ENCODE results near the gene GNL3. TPM values are rescaled to one million over a fixed set of nuclear protein-coding genes. Genes with fewer than 3 reads are reported as not detected.

GNL3 gene
- total RNA-seq, 1 experiment from 2014 or later = 205 TPM

GRCh38 chr3:52719618-52720017 lies 33.8 kb downstream of the GNL3 start:
- H3K36me3 ChIP-seq (ENCODE audit: control insufficient read depth in 1 of 2, insufficient read depth in 2 of 2, low read length in 2 of 2) = peaks cover 0 to 3% of the 10 kb centered on the region in 2 experiments; a peak in 1 of 4 replicates
- DNase-seq (ENCODE audit: low read depth, low spot score) (no peak), ATAC-seq (no peak)
- ChIA-PET POLR2A (no interaction called here), RAD21 (ENCODE audit: low non-redundant PET in 1 of 2, low total read pairs in 2 of 2, uncharacterized antibody in 2 of 2, unreplicated experiment in 2 of 2) (interaction anchor here in 1 of 2 experiments (0.6 kb wide), 1 partner anchor 138 kb away, joined by 4 read pairs; no protein-coding TSS in a partner anchor), CTCF (no interaction called here)
- no peaks in the 10 kb centered on the region for H3K79me2 ChIP-seq (ENCODE audit: insufficient read depth, low read length)
- no peaks in the 10 kb centered on the region for H4K20me1 ChIP-seq (ENCODE audit: insufficient read depth)
- H3K4me3 ChIP-seq (replicated peaks in 1 of 2; ENCODE audit: low read depth in 1 of 2, low read length in 2 of 2) = no peak overlapping the region
- H3K4me2 ChIP-seq (ENCODE audit: low read length) = no peak overlapping the region
- H2AFZ ChIP-seq (ENCODE audit: low read depth, low read length, poor library complexity, severe bottlenecking) = no peak overlapping the region
- H3K9me2 ChIP-seq (ENCODE audit: insufficient read depth) = no peaks in the 10 kb centered on the region
- intact Hi-C loops (cut with micrococcal nuclease) = no loop called here
- BruUV-seq (replicated peaks) = no TSS peak
- no peak overlapping the region for H3K27ac ChIP-seq (ENCODE audit: low read depth, low read length)
- TF ChIP-seq CEBPB (IDR thresholded peaks at IDR 0.05; ENCODE audit: low read depth) = no peak
- TF ChIP-seq TCF7L2 (IDR thresholded peaks at IDR 0.05; ENCODE audit: borderline replicate concordance, extremely low read depth, insufficient read depth, insufficient read length) = no peak
- no peak for TF ChIP-seq SRF (IDR thresholded peaks at IDR 0.05; ENCODE audit: low read depth)
- TF ChIP-seq, protein P1, sequence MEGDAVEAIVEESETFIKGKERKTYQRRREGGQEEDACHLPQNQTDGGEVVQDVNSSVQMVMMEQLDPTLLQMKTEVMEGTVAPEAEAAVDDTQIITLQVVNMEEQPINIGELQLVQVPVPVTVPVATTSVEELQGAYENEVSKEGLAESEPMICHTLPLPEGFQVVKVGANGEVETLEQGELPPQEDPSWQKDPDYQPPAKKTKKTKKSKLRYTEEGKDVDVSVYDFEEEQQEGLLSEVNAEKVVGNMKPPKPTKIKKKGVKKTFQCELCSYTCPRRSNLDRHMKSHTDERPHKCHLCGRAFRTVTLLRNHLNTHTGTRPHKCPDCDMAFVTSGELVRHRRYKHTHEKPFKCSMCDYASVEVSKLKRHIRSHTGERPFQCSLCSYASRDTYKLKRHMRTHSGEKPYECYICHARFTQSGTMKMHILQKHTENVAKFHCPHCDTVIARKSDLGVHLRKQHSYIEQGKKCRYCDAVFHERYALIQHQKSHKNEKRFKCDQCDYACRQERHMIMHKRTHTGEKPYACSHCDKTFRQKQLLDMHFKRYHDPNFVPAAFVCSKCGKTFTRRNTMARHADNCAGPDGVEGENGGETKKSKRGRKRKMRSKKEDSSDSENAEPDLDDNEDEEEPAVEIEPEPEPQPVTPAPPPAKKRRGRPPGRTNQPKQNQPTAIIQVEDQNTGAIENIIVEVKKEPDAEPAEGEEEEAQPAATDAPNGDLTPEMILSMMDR (IDR thresholded peaks at IDR 0.05 in 2 of 3, conservative IDR thresholded peaks at IDR 0.05 in 1 of 3; ENCODE audit: borderline replicate concordance in 1 of 3, insufficient read depth in 1 of 3, low read depth in 2 of 3, low read length in 2 of 3) = no peak
- TF ChIP-seq POLR2AphosphoS5 (IDR thresholded peaks at IDR 0.05; ENCODE audit: low read depth, low read length) = no peak
- TF ChIP-seq RAD21 (IDR thresholded peaks at IDR 0.05; ENCODE audit: low read depth) = no peak
- TF ChIP-seq, protein P2, sequence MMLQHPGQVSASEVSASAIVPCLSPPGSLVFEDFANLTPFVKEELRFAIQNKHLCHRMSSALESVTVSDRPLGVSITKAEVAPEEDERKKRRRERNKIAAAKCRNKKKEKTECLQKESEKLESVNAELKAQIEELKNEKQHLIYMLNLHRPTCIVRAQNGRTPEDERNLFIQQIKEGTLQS (IDR thresholded peaks at IDR 0.05) = no peak
- TF ChIP-seq, protein P3, sequence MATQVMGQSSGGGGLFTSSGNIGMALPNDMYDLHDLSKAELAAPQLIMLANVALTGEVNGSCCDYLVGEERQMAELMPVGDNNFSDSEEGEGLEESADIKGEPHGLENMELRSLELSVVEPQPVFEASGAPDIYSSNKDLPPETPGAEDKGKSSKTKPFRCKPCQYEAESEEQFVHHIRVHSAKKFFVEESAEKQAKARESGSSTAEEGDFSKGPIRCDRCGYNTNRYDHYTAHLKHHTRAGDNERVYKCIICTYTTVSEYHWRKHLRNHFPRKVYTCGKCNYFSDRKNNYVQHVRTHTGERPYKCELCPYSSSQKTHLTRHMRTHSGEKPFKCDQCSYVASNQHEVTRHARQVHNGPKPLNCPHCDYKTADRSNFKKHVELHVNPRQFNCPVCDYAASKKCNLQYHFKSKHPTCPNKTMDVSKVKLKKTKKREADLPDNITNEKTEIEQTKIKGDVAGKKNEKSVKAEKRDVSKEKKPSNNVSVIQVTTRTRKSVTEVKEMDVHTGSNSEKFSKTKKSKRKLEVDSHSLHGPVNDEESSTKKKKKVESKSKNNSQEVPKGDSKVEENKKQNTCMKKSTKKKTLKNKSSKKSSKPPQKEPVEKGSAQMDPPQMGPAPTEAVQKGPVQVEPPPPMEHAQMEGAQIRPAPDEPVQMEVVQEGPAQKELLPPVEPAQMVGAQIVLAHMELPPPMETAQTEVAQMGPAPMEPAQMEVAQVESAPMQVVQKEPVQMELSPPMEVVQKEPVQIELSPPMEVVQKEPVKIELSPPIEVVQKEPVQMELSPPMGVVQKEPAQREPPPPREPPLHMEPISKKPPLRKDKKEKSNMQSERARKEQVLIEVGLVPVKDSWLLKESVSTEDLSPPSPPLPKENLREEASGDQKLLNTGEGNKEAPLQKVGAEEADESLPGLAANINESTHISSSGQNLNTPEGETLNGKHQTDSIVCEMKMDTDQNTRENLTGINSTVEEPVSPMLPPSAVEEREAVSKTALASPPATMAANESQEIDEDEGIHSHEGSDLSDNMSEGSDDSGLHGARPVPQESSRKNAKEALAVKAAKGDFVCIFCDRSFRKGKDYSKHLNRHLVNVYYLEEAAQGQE (IDR thresholded peaks at IDR 0.05; ENCODE audit: low read depth) = no peak
- TF ChIP-seq, protein P4, sequence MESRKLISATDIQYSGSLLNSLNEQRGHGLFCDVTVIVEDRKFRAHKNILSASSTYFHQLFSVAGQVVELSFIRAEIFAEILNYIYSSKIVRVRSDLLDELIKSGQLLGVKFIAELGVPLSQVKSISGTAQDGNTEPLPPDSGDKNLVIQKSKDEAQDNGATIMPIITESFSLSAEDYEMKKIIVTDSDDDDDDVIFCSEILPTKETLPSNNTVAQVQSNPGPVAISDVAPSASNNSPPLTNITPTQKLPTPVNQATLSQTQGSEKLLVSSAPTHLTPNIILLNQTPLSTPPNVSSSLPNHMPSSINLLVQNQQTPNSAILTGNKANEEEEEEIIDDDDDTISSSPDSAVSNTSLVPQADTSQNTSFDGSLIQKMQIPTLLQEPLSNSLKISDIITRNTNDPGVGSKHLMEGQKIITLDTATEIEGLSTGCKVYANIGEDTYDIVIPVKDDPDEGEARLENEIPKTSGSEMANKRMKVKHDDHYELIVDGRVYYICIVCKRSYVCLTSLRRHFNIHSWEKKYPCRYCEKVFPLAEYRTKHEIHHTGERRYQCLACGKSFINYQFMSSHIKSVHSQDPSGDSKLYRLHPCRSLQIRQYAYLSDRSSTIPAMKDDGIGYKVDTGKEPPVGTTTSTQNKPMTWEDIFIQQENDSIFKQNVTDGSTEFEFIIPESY (IDR thresholded peaks at IDR 0.05; ENCODE audit: extremely low read depth, insufficient replicate concordance, low read length) = no peak
- TF ChIP-seq EZH2 (IDR thresholded peaks at IDR 0.05) = no peak
- TF ChIP-seq SP1 (IDR thresholded peaks at IDR 0.05; ENCODE audit: low read depth) = no peak
- TF ChIP-seq YY1 (IDR thresholded peaks at IDR 0.05; ENCODE audit: extremely low read depth, insufficient replicate concordance, low read depth, low read length) = no peak
- TF ChIP-seq SIN3A (IDR thresholded peaks at IDR 0.05; ENCODE audit: low read depth) = no peak
- TF ChIP-seq EZH2phosphoT487 (IDR thresholded peaks at IDR 0.05; ENCODE audit: borderline replicate concordance) = no peak
- no peak for TF ChIP-seq CBX3 (IDR thresholded peaks at IDR 0.05; ENCODE audit: low read depth)
- TF ChIP-seq ZNF274 (IDR thresholded peaks at IDR 0.05; ENCODE audit: low read depth, low read length) = no peak
- no peak for TF ChIP-seq POLR2A (IDR thresholded peaks at IDR 0.05; ENCODE audit: borderline replicate concordance, extremely low read depth, insufficient read depth, insufficient read length)
- TF ChIP-seq ELF1 (IDR thresholded peaks at IDR 0.05; ENCODE audit: borderline replicate concordance, low read depth) = no peak
- TF ChIP-seq, protein P5, sequence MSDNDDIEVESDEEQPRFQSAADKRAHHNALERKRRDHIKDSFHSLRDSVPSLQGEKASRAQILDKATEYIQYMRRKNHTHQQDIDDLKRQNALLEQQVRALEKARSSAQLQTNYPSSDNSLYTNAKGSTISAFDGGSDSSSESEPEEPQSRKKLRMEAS (IDR thresholded peaks at IDR 0.05) = no peak
- no peaks in the 10 kb centered on the region for H3K4me1 ChIP-seq (ENCODE audit: control insufficient read depth in 1 of 2, insufficient read depth in 2 of 2, low read length in 2 of 2)
- H3K9ac ChIP-seq (ENCODE audit: low read length) = no peak overlapping the region
- H3K27me3 ChIP-seq (ENCODE audit: insufficient read depth, low read length) = no peaks in the 10 kb centered on the region
- H3K9me3 ChIP-seq (ENCODE audit: control insufficient read depth in 1 of 2, insufficient read depth in 1 of 2, low read depth in 1 of 2, low read length in 2 of 2) = no peaks in the 10 kb centered on the region

All from HCT116 (cell line).